HPDE6-E6E7 (cell line): ENCODE measurements around the gene MPPED2.

Source experiments
- DNase-seq: peaks from one replicate; pipeline ENCODE4 v3.0.0; 2011; ENCODE audit warnings: missing footprints; ENCODE audit errors: extremely low spot score

MPPED2 gene

DNA sequence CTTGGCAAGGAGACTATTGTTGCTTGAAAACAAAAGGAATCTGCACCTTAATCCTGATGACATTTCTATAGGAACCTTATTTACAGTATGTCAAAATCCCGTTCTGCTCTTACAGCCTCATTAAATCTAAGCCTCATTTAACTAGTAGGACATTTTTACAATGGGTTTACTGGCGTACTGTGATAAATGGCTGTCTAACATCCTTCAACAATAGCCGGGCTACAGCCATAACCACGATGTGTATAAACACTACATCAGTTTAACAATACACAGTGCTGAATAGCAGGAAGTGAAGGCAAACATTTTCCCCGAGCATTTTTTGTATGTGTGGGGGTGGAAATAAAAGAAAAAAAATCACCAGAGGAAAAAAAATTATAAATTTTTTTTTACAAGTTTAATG is 132.0 kb downstream of the MPPED2 start:
- DNase-seq = no peak

DNA sequence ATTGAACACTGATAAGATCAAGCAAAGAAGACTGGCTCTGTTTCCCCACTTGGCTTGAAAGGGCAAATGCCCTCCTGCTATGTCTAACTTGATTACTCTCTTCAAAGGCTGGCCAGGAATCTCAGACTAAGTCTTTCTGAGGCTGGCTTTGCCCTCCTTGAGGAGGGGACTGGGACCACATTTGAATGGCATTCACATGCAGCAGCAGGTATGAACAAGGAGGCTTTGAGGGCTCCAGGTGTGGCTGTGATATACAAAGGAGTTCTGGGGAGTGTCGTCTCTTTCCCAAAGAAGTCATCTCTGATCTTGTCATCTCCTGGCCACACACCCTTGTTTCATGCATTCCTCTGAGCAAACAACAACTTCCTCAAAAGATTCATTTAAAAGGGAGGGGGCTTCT is 132.4 kb downstream of the MPPED2 start:
- DNase-seq = no peak

DNA sequence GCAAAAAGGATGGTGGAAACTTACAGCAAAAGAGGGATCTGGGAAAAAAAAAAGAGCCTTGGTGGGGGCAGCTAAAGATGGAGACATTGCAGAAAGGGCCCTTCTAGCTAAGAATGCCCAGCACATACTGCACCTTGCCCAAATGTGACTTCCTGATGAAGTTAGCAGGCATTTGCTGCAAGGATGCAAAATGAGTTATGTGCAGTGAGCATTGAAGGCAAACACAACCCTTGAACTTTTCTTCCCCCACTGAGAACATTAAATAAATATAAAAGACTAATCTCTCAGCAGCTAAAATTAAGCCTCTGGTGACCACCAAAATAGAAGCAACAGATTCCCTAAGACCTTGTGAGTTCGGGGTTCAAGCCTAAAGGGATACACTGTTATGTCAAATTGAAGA is 133.3 kb downstream of the MPPED2 start:
- DNase-seq = no peak

DNA sequence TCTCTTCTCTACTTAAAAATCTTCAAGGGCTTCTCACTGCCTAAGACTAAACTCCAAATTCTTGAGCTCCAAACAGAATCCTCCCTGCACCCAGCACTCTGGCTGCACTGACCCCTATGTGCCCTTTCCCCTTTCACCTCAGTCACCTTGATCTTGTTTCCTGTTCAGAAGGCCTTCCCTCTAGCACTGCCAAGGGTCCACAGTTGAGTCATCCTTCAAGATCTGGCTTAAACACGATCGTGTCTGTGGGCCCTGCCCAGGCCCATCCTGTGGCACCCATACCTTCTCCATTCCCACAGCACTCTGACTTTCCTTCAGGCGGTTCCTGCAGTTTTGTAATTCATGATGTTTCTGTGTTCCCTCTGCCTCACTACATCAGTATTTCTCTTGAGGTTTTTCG is 134.0 kb downstream of the MPPED2 start:
- no peak for DNase-seq

DNA sequence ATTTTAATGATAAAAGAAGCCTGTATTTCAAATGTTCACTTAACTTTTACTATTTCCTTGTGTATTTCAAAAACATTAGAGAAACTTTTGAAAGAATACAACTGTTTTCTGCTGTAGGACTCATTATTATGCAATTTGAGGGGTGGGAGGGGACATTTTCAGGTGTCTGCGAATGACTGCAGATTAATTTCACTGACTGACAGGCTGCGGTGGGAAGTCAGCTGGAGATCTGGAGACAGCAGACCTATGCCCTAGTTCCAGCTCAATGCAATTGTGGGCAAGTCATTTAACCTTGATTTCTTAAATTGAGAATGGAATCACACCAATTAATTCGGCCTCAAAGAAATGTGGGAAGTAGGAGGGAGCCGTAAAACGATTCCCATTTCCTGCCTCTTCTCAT is 134.5 kb downstream of the MPPED2 start:
- DNase-seq = no peak

DNA sequence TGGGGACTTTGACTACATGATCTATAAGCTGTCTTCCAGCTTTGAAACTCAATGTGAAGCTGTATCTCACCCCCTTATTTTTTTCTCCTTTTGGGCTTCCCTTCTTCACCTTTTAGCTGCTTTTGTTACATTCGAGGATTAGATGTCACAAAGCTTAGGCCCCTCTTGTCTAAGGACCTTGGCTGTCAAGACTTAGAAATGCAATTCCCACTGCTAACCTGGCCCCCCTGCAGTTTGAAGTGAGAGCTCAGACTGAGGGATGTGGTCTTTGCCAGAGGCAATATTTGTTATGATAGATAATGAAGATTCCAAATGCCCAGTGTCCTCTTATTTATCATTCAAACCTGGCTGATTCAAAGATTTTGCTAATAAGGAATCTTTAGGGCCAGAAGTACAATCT is 135.0 kb downstream of the MPPED2 start:
- no peak for DNase-seq

DNA sequence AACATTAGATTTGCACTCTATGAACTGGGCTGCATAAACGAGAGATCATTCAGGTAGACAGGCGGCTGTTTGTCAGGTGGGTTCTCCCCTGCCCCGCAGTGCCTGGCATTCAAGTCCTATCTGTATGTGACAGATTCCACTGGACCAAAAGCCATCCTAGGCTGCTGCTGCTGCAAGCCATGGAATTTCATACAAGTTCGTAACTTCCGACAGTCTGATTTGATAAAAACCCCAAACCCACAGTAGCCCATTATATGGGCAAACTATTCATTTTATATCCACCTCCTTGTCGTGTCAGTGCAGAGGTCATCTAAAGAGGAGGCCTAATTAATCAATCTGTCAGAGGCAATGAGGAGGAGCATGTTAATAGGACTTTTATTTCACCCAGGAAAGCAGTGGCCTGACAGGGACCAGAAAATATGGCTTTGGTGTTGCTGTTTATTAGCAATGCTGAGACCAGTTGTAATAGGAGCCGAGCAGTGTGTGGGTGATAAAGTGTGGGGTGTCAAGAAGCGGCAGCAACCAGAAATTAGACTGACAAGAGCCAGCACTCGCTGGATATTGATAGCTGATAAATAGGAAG is 139.0 kb downstream of the MPPED2 start:
- no peak for DNase-seq

DNA sequence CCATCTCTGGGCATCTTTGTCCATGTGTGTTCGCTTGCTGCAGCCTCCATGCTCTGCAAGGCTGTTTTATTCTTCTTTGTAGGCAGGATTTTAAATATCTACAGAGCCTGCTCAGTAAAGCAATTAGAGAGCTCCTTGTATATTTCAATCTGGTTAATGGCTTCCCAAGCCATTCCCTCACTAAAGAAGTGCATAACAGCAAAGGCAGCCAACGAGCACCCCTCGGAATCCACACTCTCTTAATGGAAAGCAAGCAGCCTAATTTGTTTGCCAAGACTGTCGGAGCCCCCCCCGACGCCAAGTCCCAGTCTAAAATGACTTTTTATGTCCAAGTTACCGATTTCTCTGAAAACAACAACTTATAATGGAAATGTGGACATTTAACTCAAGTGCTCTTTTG is 139.6 kb downstream of the MPPED2 start:
- no peak for DNase-seq

DNA sequence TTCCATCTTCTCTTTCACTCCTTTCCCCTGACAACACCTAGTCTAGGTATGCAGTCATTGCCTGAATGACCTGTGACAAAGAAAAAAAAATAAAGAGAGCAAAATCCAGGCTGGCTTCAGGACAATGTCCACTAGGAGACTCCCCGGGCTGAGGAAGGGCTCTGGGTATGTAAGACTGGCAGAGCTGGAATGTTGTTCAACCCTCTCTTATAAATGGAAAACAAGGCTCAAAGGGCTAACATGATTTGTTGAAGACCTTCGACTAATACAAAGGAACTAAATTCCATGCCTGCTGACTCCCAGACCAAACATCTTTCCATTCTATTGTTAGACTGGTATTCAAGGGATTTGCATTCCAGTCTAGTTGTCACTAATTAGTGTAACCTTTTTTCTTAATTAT is 141.1 kb downstream of the MPPED2 start:
- DNase-seq = no peak

DNA sequence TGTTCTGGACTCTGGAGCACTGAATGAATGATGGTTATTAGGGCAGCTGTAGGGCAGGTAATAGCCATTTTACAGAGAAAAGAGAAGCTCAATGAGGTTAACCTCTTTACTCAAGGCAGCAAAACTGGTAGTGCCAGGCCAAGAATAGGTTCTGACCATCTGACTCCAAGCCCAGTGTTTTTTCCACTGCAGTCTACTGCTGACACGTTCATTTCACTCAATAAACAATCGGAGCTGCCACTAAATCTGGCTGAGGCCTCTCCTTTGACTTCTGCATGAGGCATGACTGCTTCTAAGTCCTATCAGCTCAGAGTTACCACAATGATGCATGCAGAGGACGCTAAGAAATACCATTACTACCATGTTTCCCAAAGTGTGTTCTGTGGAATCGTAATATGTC is 145.6 kb downstream of the MPPED2 start:
- no peak for DNase-seq

DNA sequence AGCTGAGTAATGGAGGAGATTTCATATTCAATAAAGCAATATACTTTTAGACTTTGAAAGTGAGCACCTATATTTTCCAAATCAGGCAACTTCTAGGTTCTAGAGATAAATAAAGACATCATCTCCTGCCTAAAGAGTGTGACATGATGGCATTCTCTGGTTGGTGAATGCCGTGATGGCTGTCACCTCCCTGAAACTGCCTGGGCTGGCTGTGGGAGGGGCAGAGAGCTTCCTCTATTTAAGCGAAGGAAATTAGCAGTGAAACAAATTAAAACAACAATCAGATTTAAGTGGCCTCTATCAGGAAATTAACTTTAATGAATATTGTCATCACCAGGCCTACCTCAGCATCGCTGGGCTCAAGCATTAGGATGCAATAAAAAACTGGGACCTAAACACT is 149.4 kb downstream of the MPPED2 start:
- no peak for DNase-seq

DNA sequence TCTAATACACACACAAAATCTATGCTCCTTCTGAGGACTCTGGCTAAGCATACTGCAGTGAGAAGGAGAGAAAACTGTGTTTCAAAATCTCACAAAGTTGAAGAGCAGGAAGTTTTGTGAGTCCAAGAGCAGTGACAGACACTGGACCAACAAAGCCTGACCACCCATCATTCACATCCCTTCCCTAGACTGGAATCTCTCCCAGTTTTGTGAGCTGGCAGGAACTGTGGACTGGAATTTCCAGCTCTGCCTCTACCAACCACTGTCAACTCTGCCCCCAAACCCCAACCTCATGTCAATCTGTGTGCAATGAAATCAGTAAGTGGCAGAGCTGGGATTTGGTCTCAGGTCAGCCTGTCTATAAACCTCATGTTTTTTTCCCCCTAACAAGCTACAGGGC is 150.7 kb downstream of the MPPED2 start:
- no peak for DNase-seq

DNA sequence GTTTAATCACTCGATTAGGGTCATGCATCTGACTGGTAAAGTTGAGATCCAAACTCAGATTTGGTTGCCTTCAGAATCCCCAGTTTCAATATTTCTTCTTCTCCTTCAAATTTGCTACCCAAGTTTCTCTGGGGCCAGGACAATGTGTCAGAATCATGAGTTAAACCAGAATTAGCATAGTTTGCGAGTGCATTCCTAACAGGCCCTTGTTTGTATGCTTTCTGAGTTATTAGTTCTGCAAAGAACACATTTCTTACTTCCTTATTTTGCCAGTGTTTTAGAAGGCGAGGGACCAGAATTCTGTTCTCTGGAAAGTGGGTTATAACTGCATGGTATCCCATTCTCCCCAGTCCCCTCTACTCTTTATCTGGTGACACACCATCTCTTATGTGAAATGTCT is 151.3 kb downstream of the MPPED2 start:
- no peak for DNase-seq

DNA sequence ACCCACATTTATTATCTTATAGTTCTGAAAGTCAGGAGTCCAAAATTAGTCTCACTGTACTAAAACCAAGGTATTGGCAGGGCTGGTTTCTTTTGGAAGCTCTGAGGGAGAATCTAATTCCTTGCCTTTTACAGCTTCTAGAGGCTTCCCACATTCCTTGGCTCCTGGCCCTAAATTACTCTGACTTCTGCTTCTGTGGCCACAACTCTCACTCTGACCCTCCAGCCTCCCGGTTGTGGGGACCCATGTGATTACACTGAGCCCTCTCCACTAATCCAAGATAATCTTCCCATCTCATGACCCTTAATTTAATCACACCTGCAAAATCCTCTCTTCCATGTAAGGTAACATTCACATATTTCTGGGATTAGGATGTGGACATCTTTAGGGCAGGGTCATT is 152.3 kb downstream of the MPPED2 start:
- no peak for DNase-seq

DNA sequence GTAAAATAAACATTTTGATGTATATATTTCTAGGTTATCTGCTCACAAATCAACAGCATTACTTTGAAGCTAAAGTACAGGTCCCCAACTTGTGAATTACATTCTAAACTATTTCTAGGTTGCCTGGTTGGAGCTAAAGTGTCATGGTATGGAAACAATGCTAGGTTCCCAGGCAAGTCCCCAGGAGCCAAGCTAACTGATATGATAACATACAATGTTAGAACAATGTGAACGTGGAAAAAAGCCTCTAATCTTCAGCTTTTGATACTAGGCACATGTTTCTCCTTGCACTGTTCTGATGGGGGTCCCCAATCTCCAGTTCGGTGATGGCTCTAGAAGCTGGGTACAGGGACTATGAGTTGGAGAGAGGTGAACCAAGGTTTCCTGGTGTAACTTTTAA is 153.4 kb downstream of the MPPED2 start:
- DNase-seq = no peak

DNA sequence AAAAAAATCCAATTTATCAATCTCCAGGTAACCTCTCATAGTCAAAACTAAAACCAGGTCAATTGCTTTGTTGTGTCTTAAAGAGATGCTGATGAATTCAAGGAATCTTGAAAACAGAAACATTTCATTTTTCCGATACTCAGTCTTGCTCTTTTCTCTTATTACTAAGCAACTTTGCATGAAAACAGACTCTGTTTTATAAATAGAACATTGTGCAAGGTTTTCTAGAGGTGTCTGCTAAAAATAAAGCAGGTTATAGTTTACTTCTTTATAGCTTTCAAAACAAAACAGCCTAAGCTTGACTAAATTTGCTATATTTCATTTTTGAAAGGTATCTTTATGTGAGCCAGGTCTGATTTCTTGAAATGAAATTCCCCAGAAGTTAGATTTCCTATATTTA is 154.0 kb downstream of the MPPED2 start:
- DNase-seq = no peak

DNA sequence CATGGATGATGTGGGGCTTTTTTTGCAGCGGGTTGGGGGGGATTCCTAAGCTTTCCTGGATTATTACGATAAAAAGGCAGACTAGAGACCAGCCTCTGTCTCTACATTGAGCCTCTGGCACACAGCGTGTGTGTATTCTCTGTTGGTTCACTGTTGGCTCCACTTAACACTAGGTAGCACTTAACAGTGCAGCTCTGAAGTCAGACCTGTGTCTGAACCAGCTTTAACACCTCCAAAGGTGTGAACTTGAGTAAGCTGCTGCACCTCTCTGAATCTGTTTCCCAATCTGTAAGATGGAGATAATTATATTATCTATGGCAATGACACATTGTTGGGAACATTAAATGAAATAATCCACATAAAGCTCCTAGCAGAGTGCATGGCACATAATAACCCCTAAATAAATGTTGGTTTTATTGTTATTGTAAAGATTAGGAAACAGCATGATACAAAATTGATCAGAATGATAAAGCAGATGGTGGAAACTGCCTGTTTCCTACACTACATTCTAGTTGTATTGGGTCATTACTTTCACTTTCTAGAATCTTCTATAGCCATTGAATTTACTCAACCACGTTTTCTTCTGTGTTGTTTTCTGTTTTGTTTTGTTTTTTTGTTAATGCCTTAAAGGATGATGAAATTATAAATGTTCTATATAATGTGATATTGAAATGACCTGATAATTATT is 154.9 kb downstream of the MPPED2 start:
- no peak for DNase-seq

DNA sequence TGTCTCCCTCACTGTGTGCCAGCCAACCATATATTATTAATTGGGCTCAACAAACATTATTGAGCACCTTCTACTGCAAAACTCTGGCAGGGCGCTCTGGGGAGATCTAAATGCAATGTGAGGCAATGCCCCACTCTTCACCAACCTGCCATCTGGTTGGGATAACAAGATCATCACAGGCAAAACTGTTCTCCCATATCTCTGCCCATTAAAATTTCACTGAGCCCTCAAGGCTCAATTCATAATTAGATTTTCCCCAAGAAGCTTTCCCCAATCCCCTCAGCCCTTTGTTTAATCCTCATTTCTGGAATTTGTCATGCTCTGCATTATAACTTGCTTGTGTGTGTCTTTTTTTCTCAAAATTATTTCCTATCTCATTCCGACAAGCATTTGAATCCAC is 156.6 kb downstream of the MPPED2 start:
- DNase-seq = no peak

DNA sequence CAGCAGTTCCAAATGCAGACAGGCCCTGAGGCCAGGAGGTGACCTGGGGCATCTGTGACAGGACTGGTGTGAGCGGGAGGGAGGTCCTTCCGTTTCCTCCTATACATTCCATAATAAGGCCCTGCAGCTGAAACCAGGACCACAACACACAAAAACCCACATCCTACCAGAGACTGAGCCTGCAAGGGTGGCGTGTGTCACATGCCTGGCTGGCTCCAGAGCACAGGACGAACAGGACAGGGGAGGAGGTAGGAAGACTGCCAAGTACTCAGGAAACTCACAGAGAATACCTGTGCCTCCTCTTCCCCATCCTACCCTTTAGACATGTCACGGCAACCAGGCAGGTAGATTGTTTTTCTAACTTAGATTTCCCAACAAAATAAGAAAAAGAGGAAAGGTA is 159.4 kb downstream of the MPPED2 start:
- no peak for DNase-seq

DNA sequence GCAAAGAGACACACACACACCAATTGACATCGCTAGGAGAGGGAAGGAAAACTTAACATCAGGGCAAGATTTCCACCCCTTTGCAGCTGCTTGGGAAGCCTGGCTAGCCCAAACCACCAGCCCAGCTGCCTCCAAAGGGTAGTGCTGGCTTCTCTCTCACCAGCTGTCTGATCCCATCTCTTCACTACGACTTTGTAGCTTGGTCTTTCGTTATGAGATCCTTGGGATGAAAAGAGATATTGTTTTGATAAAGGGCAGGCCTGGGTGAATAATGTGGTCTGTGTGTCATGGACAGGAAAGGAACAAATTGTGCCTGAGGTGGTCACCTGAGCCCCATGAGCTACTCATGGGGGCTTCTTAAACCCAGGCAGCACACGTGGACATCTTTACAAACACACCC is 161.3 kb downstream of the MPPED2 start:
- no peak for DNase-seq

DNA sequence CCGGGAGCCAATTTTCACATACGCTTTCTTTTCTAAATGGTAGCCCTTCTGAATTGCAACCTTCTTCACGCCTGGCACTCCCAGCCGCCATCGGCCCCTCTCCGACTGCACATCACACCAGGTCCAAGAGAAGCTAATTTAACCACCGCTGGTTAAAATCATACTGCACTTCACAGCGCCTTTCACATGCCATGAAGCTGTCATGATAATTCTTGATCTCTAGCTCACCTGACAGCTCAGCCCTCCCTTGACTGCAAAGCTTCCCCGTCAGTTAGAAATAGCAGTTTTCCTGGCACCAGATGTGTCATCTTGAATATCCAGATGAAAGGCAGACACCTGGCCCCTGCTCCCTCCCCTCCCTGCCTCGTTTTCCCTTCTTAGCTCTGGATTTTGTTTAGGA is 161.8 kb downstream of the MPPED2 start:
- DNase-seq = no peak

DNA sequence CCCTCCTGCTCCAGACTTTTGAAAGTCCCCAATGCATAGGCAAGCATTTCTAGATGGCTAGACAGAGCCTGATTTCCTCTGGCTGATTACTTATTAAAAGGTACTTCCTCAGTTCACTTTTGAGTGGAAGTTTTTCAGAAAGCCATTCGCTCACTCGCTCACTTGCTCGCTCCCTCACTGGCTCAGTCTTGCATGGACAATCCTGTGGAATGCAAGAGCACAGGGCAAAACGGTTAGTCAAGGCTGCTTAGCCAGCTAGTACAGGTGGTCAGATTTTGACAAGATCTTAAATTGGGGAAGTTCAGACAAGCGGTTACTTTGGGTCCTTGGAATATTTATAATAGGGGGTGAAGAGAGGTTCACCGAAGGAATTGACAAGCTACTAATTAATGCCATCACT is 162.3 kb downstream of the MPPED2 start:
- no peak for DNase-seq

DNA sequence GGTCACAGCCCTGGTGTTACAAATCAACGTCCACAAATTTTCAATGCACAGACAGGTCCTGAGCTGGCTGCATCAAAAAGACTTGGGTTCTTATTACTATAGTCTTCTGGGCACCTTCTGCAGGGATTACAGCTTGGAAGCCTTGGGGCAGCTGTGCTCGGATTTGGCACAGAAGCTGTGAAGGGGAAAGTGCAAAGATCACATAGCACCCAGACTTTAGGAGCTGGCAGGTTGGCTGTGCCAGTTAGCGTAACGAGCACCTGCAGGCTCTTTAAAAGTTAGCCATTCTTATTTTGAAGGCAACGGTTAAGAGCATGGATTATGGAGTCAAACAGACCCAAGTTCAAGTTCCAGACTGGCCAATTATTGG is 162.9 kb downstream of the MPPED2 start:
- no peak for DNase-seq
